HG02938 (cell line): ENCODE data around the gene MAP2K2.
"Not testable (repeated sequence)": the region's sequence is repeated elsewhere in the genome, so short reads cannot be mapped to it uniquely, and the experiment has no call there.

Experiments used
- ATAC-seq: cut with Tn5 transposase; IDR thresholded peaks from one replicate; pipeline ENCODE4 v1.9.1; 2021; ENCODE audit warnings: mild to moderate bottlenecking, moderate library complexity; ENCODE audit not compliant: unreplicated experiment

MAP2K2 gene

DNA sequence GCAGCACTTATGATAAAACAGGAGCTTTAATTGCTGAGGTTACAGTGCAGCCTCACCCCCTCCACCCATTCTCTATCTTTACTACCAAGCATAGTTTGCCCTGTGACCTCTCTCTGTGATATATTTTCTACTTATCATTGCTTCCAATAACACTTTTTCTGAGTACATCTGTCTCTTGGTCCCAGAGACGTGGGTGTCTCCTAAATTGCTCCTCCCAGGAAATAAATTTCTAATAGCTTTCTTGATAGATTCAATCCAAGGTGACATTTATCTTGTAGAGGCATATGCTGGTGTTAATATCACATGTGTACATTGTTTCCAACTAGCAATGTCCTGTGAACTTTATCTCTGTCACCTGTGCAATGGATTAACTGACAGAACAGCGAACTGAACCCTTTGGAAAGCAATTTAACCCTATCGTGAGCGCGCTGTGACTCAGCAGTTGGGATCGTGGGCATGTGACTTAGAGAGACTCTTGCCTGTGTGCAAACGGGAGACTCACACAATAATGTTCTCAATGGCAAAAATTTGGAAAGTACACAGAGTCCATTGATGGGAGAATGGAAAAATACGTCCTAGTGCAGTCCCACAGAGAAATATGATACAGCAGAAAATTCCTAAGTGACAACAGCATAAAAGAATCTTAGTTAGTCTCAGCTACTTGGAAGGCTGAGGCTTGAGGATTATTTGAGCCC lies 7.0 kb upstream of the MAP2K2 start:
- no peak for ATAC-seq

DNA sequence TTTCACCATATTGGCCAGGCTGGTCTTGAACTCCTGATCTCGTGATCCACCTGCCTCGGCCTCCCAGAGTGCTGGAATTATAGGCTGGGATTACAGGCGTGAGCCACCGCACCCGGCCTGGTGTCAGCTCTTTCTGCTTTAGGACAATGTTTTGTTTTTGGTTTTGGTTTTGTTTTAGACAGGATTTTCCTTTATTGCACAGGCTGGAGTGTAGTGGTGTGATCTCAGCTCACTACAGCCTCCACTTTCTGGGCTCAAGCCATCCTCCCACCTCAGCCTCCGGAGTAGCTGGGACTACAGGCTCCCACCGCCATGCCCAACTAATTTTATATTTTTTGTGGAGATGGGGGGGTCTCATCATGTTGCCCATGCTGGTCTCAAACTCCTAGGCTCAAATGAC lies 5.1 kb upstream of the MAP2K2 start:
- ATAC-seq, result not testable (repeated sequence)

DNA sequence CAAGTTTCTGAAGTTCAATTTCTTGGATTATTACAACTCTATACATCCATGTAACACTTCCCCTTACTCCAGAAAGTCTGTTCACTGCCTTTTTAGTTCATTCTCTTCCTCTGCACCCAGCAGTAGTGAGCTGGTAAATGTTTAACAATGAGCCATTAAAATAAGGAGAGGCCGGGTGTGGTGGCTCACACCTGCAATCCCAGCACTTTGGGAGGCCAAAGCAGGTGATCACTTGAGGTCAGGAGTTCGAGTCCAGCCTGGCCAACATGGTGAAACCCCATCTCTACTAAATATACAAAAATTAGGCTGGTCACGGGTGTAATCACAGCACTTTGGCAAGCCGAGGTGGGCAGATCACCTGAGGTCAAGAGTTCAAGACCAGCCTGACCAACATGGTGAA lies 3.4 kb upstream of the MAP2K2 start:
- not testable (repeated sequence) for ATAC-seq

DNA sequence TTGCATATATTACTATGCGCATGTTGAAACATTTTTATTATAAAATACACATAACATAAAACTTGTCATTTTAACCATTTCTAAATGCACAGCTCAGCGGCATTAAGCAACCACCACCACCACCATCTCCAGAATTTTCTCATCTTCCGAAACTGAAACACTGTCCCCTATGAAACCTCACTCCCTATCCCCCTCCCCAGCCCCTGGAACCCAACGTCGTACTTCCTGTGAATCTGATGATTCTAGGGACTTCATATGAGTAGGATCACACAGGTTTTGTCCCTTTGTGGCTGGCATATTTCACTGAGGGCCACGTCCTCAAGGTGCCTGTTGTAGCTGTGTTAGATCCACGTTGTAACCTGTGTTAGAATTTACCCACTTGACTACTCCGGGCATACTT lies 716 bp upstream of the MAP2K2 start:
- ATAC-seq, result no peak

DNA sequence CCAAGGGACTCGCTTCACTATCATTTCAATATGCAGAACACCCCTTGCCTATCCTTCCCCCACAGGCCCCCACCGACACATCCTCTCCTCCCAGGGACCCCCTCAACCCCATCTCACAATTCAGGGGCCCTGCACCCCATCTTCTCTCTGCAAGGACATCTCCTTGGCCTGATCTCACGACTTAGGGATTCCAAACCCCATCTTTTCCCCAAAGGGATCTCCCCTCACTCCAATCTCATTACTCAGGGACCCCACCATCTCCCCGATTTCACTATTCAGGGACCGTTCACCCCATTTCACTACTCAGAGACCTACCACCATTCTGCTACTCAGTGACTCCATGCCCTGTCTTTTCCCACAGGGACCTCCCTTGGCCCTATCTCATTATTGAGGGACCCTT lies 1.4 kb downstream of the MAP2K2 start:
- ATAC-seq, result no peak

DNA sequence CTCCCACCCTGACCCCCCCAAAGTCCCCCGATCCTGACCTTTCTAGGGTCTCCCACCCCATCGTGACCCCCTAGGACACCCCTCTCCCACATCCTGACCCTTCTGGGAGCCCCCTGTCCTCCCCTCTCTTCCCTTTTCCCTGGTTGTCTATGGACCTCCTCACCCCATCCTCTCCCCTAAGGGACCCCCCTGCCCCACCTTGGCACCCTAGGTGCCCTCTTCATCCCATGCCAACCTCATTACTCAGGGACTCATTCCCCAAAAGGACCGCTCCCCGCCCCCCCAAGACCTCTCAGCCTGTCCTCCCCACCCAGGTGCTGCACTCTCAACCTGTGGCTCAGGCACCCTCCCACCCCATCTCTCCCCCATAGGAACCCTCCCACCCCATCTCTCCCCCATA lies 2.1 kb downstream of the MAP2K2 start:
- ATAC-seq, result no peak

DNA sequence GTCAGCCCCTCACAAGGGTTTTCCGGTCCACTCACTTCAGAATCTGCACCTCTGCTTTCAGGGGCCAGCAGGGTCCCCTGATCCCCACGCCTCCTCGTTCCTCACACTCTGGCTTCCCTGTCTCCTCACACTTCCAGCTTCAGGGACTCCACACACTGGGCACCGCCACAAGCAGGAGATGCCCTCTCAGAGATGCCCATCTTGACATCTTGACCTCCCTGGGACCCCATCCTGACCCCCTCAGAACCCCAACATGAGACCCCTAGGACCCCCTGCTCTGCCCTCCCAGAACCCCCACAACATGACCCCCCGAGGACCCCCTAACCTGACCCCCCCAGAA lies 2.7 kb downstream of the MAP2K2 start:
- no peak for ATAC-seq

DNA sequence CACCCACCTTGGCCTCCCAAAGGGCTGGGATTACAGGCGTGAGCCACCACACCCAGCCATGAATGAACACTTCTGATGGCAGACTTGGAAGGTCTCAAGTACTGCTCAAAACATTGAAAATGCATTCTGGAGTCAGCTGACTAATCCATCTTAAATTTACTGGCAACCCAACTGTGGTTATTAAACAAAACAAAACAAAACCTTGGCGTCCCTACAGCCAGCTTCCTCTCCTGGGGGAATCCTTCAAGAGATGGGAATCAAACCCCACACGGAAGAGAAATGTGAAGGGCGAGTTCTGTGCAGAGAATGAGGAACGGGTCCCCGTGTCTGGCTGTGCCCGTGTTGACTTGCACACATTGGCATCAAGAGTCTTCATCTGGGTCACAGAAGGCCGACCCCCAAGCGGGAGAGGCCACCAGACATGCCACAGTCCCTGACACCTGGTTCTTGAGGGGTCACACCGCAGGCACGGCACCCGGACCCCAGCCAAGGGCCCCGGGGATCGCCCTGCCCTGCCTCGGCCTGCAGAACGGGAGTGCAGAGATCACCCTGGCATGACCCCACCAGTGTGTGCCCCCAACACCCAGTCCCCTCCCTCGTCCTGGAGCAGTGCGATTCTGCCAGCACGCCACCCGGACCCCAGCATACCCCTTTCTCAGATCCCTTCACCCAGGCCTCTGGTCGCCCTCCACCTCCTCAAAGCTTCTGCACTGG lies 3.2 kb downstream of the MAP2K2 start:
- ATAC-seq, result no peak

DNA sequence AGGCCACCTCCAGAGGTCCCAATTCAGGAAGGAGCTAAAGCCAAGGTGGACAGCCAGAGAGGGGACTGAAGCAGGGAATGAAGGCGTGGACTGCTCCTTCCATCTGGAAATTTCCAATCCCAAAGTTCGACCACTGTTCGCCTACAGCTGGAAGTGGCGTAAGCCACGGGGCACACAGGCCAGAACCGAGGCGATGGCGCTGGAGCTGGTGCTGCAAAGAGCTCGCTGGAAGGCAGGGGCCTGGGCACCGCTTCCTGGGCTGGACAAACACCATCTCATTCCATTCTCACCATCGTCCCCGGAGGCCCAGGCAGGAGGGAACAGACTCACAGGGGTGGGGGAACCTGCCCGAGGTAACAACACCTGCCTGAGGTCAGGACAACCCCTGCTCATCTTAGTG lies 4.2 kb downstream of the MAP2K2 start:
- ATAC-seq, result no peak

DNA sequence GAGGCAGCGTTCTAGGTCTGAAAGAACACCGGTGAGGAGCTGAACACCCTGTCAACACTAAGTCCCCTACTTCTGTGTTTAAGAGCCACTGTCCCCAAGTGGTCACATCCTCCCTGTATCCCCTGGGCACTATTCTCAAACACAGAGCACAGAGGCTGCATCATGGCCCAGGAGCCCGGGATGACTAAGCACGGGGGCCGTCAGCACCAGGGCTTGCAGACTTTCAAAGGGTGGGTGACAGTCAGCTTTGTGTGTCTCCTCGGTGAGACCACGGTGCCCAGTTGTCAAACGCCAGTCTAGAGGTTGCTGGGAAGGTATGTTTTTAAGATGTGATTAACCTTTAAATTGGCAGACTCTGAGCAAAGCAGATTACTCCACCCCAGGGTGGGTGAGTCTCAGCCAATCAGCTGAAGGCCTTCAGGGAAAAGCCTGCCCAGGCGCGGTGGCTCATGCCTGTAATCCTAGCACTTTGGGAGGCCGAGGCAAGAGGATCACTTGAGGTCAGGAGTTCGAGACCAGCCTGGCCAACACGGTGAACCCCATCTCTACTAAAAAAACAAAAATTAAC lies 8.0 kb downstream of the MAP2K2 start:
- ATAC-seq, result no peak

DNA sequence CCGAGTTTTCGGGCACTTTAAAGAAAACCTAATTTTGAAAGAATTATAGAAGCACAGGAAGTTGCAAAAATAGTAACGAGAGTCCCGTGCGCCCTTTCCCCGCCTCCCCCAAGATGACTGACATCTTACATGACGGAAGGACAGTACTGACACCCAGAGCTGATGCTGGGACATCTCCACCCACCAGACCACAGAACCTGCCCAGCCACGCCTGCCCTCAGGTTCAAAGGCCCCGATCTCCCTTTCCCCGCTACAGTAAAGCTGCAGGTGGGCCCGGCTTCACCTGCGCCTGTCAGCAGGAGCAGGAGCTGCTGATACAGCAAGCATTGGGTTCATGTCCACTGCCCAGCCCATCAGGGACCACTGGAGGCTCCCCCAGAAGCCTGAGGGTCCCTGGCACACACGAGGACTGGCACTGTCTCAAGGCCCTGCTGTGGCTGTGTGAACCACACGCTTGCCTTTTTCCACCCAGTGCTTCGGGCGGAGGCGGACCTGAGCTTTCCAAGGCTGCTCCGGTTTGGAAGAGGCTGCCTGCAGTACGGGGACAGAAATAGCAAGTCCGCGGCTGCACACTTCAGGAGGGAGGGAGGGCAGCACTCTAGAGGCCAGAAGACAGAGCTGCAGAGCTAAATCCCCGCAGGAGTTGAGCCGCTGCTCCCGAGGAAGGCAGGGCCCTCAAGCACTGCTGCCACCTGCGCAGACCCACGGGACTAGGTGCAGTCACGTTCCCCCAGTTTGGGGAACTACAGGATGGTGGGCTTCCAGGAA lies 8.7 kb downstream of the MAP2K2 start:
- peak; percentile 69 for ATAC-seq

DNA sequence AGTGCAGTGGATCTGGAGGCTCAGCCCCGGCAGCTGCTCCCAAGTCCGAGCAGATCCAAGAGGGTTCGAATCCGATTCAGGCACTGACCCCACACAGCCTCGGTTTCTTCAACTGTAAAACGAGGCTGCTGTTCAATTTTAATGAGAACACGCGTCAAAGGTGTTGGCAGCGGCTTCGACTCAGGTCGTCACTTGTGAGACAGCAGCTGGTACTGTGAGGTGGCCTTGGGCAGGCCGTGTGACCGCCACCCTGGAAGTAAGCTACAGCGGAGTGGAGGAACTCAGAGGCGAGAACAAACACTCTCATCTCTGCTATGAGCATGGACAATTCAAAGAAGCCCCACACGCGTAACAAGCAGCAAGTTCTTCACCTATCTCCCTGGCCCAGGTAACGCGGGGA lies 9.7 kb downstream of the MAP2K2 start:
- ATAC-seq, result no peak

DNA sequence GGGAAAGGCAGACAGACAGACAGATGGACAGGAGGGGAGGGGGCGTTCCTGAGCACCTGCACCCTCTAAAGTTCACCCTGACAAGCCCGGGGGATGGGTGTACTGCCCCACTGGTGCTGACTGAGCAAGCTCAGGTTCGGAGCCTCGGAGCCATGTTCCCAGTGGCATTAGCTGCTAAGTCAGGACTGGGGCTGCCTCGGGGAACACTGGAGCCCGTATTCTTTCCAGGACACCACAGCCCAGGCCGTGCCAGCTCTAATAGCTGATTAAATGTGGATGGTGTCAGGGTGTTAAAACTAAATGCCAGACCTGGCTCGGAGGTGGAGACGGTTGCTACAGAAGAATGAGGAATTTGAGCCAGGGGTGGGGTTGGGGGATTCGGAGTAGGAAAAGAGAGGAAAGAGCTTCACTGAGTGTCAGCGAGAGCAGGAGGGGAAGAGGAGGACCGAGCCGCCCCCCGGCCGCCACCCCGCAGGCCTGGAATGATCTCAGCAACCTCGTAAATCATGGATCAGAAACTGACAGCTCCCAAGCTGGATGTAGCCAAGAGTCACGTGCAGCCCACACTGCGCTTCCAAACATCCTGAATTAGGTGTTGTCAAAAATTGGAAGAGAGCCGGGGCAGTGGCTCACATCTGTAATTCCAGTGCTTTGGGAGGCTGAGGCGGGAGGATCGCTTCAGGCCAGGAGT lies 10.4 kb downstream of the MAP2K2 start:
- no peak for ATAC-seq

DNA sequence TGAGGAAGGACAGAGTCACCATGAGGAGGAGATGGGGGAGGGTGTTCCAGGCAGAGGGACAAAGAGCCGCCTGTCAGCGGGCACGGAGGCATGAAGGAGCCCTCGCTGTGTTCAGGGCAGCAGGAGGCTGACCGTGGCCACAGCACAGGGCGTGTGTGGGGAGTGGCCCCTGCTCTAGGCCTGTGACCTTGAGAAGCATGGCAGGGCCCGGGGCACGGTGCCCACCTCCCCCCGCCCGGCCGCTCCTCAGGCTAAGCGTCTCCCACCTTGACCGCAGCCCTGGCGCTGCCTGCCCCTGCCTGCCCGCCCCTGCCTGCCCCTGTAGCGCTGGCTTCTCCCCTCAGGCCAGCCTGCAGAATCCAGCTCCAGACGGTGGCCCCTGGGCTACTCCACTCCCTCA lies 11.6 kb downstream of the MAP2K2 start:
- no peak for ATAC-seq

DNA sequence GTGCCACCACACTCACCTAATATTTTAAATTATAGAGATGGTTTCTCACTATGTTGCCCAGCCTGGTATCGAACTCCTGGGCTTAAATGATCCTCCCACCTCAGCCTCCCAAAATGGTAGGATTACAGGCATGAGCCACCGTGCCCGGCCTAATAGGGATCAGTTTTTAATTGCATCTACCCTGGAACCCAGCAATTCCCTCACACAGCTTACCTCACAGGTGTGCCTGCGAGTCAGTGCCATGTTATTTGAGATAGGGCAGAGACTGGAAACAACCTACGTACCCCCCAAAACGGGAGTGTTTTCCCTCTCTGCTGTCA lies 14.3 kb downstream of the MAP2K2 start:
- no peak for ATAC-seq

DNA sequence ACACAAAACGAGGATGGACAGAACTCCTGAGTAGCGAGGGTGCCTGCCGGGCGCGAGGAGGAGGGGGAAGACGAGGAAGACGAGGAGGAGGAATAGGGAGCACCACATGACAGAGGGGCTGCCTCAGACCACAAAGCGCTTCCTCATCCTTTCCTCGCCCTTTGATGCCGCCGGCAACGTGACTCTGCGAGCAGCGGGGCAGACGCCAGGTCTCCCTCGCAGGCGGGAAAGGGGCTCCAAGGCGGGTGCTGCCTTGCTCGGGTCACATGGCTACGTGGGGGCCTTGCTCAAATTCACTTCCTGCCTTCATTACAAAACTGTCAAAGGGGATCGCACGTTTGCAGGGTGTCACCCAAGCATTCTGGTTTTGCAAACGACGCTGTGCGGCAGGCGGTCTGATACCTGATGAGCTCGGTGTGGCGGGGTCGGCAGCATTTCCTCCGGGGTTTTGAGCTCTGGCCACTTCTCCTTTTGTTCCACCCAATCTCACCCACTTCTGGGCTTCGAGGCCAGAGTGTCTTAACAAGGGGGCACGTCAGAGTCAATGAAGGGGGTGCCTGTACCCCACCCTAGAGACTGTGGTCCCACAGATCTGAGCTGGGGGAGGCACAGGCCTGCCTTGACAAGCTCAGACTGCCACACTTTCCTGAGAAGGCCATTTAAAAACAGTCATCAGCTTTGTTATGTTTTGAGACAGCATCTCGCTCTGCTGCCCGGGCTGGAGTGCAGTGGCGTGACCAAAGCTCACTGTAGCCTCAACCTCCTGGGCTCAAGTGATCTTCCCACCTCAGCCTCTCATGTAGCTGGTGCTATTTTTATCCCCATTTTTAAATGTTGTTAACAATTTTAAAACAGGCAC lies 14.9 kb downstream of the MAP2K2 start:
- ATAC-seq, result peak; percentile 60

DNA sequence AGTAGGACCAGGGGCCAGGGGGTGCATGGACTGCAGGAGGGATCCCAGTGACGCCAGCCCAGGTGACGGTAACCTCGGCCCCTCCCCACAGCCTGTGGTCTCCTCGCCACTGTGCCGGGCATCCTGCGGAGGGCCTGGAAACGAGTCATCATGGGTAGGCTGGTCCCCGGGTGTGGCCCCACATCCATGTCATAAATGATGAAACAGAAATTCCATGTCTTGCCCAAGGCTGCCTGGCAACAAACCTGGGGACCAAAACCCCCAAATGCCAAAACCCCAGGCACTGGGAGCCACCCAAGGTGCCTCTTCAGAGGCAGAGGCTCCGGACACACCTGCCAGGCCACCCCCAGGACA lies 20.9 kb downstream of the MAP2K2 start:
- no peak for ATAC-seq

DNA sequence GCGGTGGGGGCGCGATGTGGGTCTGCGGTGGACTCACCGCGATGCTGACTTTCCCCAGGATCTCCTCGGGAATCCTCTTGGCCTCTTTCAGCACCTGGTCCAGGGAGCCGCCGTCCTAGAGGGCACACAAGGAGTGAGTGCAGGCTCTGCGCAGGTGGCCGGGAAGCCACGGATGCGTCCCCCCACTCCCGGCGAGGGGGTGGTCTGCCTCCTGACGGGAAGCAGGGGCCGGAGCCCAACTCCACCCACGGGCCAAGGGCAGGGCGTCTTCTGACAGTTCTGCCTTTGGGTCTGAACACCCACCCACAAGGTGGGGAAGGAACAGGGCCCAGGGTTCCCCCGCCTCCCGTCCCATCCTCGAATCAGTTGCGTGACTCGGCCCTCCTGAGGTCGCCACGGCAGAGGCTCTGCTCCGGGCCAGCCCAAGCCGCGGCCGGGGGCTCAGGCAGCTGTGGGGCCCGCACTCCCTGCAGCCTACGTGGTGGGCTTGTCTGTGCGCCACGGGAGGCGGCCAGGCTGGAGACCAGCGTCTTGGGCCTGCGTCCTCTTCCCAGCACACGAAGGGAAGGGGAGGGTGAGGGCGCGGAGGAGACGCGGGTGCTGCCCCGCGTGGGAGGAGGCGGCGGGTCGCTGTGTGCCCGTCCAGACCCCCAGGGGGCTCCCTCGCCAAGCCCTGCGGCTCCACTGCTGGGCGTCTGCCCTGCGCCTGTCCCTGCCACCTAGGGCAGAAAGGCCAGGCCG lies 21.4 kb downstream of the MAP2K2 start:
- no peak for ATAC-seq

DNA sequence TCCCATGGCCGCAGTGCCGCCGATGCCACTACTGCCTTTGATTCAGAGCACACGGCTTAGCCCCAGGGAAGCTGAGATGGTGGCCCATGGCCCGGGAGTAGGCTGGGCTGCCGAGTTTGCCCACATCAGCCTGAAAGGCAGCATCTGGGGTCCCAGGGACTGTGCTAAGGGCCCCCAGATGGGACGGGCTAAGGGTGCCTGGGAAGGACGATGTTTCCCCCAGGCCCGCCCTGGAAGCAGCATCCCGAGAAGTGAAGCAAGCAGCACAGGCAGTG lies 22.5 kb downstream of the MAP2K2 start:
- ATAC-seq, result no peak
